Upper lobe of right lung (tissue), 1 donor: Measurements from ENCODE around the gene SOS1. TPM values are rescaled to one million over a fixed set of nuclear protein-coding genes. Genes with fewer than 3 reads are reported as not detected.

ENCODE experiments used
- ATAC-seq: fragments of 200-7000 bp; cut with Tn5 transposase; one replicate; pipeline ENCODE4 v1.9.1; 2020; ENCODE audit warnings: mild to moderate bottlenecking, moderate library complexity
- DNase-seq: peaks from one replicate; pipeline ENCODE4 v3.0.0-alpha.2; 2020
- H3K27ac ChIP-seq: fragments of 200-600 bp; one replicate; pipeline ENCODE4 v1.8.0; 2022
- H3K27me3 ChIP-seq: fragments of 200-600 bp; one replicate; pipeline ENCODE4 v1.8.0; 2022; ENCODE audit warnings: mild to moderate bottlenecking
- H3K36me3 ChIP-seq: fragments of 200-600 bp; one replicate; pipeline ENCODE4 v1.8.0; 2022
- H3K4me1 ChIP-seq: fragments of 200-600 bp; one replicate; pipeline ENCODE4 v1.8.0; 2022
- H3K4me3 ChIP-seq: fragments of 200-600 bp; one replicate; pipeline ENCODE4 v1.8.0; 2022; ENCODE audit warnings: mild to moderate bottlenecking
- H3K9me3 ChIP-seq: fragments of 200-600 bp; one replicate; pipeline ENCODE4 v1.8.0; 2022
- CTCF ChIP-seq: fragments of 200-600 bp; IDR thresholded peaks from one replicate; pipeline ENCODE4 v1.8.0; 2022; ENCODE audit warnings: antibody characterized with exemption
- intact Hi-C: fragments of 100-400 bp; cut with DNase I; formaldehyde crosslinking; loops from one replicate; pipeline ENCODE4 v1.11.0; 2022
- total RNA-seq: library from RNA; stranded (reverse); fragmentation: NEBNext Ultra II Directional; extraction: Animal tissue kit (Norgen Biotek cat#: 25700); gene quantifications from one replicate; pipeline ENCODE4 v1.2.1, GENCODE V29; 2021
- donor health status: DM: no; HTN: yes; CAD: no; lungs with severe emphysema.

SOS1 gene
- total RNA-seq, 1 donor from 2014 or later: 37.0 TPM

DNA sequence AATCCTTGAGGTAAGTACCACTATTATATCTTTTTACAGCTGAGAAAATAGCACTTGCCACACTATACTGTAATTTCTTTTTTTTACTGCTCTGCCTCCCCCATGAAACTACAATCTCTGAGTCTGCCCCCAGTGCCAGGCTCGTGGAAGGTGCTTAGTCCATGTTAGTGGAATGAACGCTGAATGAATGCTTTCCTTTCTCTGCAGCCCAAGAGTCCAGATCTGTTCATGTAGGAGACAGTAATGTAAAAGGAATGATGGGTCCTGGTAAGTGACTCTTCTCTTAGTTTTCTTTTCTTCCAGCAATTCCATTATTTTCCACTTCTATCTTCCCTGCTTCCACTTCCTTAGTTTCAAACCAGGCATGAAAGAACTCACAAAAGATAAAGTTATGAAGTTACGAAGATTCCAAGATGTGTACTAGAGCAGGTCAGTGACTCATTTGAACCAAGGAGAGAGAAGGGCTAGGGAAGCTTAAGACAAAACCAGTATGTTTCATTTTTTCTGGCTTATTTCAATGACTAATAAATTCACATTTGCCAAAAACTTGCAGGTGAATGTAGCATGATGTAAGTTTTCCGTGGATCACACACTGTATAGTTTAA, 185.2 kb downstream of the SOS1 start:
- DNase-seq (no peak), ATAC-seq (no peak)
- Histone ChIP-seq H3K27ac (no peak overlapping the region), H3K4me3 (no peak overlapping the region), H3K9me3 (no peaks in the 10 kb centered on the region), H3K27me3 (no peaks in the 10 kb centered on the region), H3K4me1 (no peaks in the 10 kb centered on the region), H3K36me3 (no peaks in the 10 kb centered on the region)
- TF ChIP-seq CTCF: no peak
- intact Hi-C loops: no loop called here

DNA sequence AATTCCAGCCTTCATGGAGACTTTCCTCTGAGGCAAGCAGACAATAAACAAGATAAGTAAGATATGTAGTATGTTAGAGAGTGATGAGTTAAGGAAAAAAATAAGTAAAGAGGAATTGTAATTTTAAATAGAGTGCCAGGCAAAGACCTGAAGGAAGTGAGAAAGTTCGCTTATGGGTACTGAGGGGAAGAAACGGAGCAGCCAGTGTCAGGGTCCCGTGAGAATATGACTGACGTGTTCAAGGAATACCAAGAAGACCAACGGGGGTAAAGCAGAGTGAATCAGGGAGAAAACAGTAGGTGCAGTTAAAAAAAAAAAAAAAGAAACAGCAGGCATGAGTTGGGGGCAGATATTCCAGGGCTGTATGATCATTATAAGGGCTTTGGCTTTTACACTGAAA, 186.1 kb downstream of the SOS1 start:
- Histone ChIP-seq H3K27me3 (no peaks in the 10 kb centered on the region), H3K9me3 (no peaks in the 10 kb centered on the region), H3K36me3 (no peaks in the 10 kb centered on the region), H3K27ac (no peak overlapping the region), H3K4me1 (no peaks in the 10 kb centered on the region), H3K4me3 (no peak overlapping the region)
- TF ChIP-seq CTCF: no peak
- ATAC-seq: no peak
- DNase-seq: no peak
- intact Hi-C loops: no loop called here

- no peak for DNase-seq
- Histone ChIP-seq H3K4me3 (no peak overlapping the region), H3K36me3 (no peaks in the 10 kb centered on the region), H3K27ac (no peak overlapping the region), H3K9me3 (no peaks in the 10 kb centered on the region), H3K4me1 (no peaks in the 10 kb centered on the region), H3K27me3 (no peaks in the 10 kb centered on the region)
- no peak for TF ChIP-seq CTCF
- ATAC-seq: no peak
- intact Hi-C loops: no loop called here
Measured at GRCh38 chr2:38933653-38934052, 187.2 kb downstream of the SOS1 start.

DNA sequence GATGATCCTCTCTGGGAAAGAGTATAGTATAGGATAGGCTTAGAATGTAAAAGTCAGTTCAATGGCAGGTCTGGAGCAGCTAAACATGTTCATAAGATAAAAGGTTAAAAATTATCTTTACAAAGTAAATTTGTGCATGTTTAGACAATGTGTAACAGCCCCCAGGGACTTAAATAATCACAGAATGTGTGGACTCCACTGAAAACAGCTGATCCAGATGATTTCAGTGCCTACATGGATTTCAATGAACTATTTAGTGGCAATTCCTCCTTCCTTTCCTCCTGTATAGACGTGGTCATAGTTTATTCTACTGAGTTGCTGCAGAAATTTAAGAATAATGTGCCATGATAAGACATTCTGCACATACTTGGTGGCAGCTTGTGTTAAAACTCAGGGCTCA, 188.3 kb downstream of the SOS1 start:
- Histone ChIP-seq H3K9me3 (no peaks in the 10 kb centered on the region), H3K4me3 (no peak overlapping the region), H3K27ac (no peak overlapping the region), H3K27me3 (no peaks in the 10 kb centered on the region), H3K36me3 (no peaks in the 10 kb centered on the region), H3K4me1 (no peaks in the 10 kb centered on the region)
- no peak for DNase-seq
- intact Hi-C loops: no loop called here
- no peak for TF ChIP-seq CTCF
- ATAC-seq: no peak

Other genes with a start within 250 kb of the SOS1 start
- gene DHX57, start 245.1 kb downstream of the SOS1 start, total RNA-seq: 15.1 TPM
- 6.4 TPM for gene MORN2, start 245.1 kb downstream of the SOS1 start, total RNA-seq
- gene ARHGEF33, start 231.2 kb downstream of the SOS1 start, total RNA-seq: 1.3 TPM
- 2.1 TPM for gene CDKL4, start 122.9 kb upstream of the SOS1 start, total RNA-seq